Measurements from ENCODE around the gene BRD4.
A peak's percentile ranks its signal among the peaks of the same experiment; 100 is the strongest.

Gene BRD4

DNA sequence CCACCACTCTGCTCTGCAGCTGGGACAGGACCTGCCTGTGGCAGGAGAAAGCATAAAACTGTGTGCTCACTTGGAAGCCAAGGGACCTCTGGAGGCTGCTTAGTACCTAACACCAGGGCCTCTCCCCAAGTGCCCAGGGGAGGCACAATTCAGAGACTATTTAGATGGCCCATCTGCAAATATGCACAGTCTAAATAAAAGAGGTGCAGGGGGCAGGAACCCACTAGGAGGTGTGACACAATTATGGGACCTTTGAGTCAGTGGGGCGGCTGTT, 67.5 kb downstream of the BRD4 start:
- no peak for DNase-seq

GRCh38 chr19:15264061-15264932, 68.0 kb downstream of the BRD4 start:
- DNase-seq, result peak; percentile 63 to 71

- DNase-seq, result no peak
These were observed 68.9 kb downstream of the BRD4 start for GRCh38 chr19:15263361-15263985.

- DNase-seq, result no peak
These were observed 70.3 kb downstream of the BRD4 start for GRCh38 chr19:15262011-15262410.

GRCh38 chr19:15260939-15261338, 71.4 kb downstream of the BRD4 start:
- no peak for DNase-seq

GRCh38 chr19:15259907-15260306, 72.4 kb downstream of the BRD4 start:
- no peak for DNase-seq

GRCh38 chr19:15257782-15258181, 74.6 kb downstream of the BRD4 start:
- no peak for DNase-seq

- DNase-seq, result no peak
These were observed 75.5 kb downstream of the BRD4 start for GRCh38 chr19:15256708-15257331.

DNA sequence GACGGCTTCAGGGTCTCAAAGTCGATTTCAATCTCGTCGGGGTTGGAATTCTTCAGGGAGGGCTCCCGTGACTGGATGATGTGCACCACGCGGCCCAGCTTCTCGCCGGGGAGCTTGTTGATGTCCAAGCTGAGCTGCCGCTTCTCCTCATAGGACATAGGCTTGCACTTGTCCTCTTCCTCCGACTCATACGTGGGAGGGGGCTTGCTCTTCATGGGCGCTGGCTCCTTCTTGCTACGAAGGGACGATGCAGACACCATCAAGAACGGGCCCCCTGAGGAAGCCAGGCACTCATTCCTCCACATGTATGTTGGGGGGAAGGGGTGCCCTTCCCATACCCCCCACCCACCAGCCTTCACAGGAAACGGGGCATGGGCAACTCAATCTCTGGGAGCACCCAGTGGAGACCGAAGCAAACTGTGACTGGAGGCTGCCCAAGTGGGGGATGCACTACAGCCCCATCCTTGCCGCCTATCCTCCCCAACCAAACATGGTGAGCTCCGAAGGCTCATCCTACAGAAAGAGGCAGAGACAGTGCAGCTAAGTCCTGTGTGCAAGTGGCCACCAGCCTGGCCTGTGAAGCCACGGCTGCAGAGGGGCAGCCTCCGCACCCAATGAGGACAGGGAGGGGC, 76.9 kb downstream of the BRD4 start:
- no peak for DNase-seq

GRCh38 chr19:15254547-15254946, 77.8 kb downstream of the BRD4 start:
- DNase-seq, result no peak

- DNase-seq, result no peak
These were observed 78.8 kb downstream of the BRD4 start for GRCh38 chr19:15253513-15253912.

DNA sequence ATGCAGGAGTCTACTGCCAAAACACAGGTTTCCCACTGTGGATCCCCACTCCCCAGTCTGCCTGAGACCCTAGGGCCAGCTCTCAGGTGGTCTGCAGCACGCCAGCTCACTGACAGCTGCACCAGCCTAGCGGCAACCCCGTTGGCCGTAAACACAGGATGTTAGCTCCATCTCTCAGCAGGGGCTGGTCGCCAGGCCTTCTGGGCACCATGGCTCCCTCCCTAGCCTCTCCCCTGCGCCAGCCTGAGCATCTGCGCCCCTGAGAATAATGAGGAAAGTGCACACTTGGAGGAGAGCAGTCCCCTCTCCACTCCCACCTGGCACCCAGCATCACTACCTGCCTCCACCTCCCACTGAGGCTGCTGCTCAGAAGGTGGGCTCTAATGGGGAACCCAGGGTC, 79.3 kb downstream of the BRD4 start:
- no peak for DNase-seq

DNA sequence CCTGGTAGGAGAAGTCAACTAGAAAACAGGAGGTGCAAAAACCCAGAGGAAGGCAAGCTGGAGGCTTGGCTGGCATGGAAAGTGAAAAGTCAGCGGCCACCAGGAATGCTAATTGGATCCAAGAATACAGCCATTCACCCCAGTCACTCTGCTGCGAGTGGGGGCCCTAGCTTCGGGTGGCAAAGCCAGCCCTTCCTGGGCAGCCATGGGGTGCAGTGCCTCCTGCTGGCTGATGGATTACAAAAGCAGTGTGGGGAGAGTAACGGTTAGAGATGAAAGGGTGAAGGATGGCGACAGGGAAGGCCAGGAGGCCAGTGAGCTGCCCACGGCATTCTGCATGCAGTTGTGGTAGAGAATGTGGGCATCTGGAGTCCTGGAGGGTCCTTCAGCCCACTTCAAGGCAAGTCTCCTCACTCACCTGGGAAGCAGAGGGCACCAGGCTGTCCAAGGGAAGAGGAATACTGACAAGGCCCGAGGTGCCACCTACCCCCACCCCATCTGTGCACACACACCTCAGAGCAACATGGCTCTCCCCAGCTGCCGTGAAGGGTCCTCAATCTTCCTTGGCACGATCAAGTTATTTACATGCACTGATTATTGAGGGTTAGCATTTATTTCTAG, 79.8 kb downstream of the BRD4 start:
- peak in 1 of 2 donors; percentile 16 for DNase-seq

DNA sequence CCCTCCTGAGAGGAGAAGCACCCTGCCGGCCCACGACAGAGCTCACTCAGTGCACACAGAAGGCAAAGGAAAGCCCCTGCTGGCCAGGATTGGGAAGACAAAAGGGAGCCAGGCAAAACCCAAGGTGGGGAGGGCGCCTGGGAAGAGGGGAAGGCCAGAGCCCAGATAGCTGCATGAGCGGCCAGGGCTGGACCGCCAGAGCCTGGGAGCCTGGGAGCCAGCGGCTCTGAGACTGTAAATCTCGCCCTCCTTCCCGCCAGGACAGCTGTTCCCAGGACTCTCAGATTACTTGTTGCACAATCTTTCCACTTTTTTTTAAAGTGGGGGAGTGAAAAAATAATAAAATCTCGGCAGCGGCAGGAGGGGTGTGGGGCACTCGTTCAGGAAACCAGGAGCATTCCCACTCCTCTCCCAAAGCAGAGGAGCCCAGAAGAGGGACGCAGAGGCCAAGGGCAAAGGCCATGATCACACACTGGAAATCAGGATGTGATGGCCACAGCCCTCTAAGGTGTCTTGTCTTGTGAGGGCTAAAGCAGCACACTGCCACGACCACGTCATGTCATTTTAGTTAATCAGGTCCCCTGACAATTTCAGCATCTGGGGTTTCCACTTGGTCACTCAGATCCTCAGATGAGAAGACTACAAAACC, 80.5 kb downstream of the BRD4 start:
- DNase-seq, result no peak

GRCh38 chr19:15251010-15251748, 81.2 kb downstream of the BRD4 start:
- DNase-seq, result no peak

DNA sequence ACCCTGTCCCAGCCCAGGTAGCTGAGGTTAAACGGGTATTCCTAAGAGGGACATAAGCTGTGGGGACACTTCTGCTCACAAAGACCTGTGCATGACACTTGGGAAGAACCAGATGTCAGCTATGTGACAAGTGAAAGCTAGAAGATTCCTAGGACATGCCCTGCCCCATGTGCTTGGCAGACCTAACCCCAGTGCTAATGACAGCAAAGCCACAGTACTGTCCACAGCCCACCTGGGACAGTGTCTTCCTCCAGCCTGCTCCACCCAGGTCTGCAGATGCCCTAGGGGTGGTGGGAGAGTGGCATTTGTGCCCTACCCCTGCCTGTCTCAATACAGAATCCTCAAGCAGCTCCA, 81.7 kb downstream of the BRD4 start:
- no peak for DNase-seq

DNA sequence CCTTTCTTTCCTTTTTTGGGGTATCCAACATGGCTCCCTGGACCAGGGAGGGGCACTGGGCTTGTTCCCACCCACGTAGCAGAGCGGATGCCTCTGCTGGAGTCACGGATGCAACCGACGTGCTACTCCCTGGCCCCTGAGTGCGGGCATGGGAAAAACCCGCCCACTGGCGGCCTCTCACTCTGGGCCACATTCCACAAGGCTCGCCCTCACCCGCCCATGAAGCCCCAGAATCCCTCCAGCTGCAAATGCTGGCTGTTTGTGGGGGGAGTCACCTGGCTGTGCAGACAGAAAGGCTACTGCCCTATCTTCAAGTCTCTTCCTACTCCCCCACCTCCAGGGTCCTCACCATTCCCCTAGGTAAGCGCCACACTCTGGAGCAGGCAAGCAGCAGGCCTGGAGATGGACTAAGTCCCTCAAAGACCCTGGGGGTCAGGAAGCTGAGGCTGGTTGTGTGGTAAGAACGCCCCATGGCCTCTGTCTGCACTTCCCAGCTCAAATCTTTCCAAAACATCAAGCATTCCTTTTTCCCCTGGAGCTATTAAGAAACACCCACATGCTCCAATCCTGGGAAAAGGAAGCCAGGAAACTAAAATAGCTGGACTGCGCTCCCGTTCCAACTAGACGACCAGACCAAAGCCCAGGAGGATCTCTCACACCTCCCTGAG, 82.2 kb downstream of the BRD4 start:
- DNase-seq, result no peak

- DNase-seq, result no peak
These were observed 82.8 kb downstream of the BRD4 start for GRCh38 chr19:15249528-15249874.

GRCh38 chr19:15248648-15249527, 83.5 kb downstream of the BRD4 start:
- no peak for DNase-seq

DNA sequence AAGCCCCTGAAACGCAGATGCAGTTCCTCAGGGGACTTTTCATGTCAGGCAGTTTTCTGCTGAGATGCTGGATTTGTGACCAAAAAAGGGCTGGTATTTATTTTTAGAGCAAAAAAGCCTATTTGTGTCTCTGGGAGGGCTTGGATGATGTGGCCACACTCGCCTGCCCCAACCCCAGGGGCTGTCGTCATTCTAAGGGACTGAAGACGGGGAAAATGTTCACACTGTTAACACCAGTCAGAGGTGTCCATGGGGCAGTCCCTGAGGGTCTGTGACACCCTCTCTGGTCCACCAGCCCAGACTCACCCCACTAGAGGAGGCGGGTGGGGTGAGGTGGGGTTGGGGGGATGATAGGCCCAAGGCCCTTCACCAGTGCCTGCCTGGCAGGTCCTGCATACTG, 84.2 kb downstream of the BRD4 start:
- no peak for DNase-seq
